CD8-positive, alpha-beta memory T cell (primary cell): ENCODE results near the gene PPP1R3F. TPM values are rescaled to one million over a fixed set of nuclear protein-coding genes. Genes with fewer than 3 reads are reported as not detected.
"Not testable (repeated sequence)": the region's sequence is repeated elsewhere in the genome, so short reads cannot be mapped to it uniquely, and the experiment has no call there.

ENCODE experiments used
- CTCF ChIA-PET: fragments of 350-600 bp; sonication (Branson Sonifier 250); formaldehyde crosslinking; loops from one replicate; lab custom pipeline; 2021; ENCODE audit warnings: antibody characterized with exemption; lab: Charles Lee
- POLR2A ChIA-PET: fragments of 350-600 bp; sonication (Branson Sonifier 250); formaldehyde crosslinking; loops from one replicate; lab custom pipeline; 2021; ENCODE audit warnings: antibody characterized with exemption; lab: Charles Lee
- DNase-seq, 5 donors: peaks; one replicate each; pipeline versions ENCODE4 v3.0.0 to v3.0.0-alpha.2; 2020 to 2022; ENCODE audit warnings: mixed read lengths in 1 of 5
- H3K27ac ChIP-seq: one replicate; pipeline ENCODE4 v1.7.0; 2013; ENCODE audit warnings: low read depth, mild to moderate bottlenecking, low read length, moderate library complexity
- H3K27me3 ChIP-seq: 2 replicates; pipeline ENCODE4 v1.7.0; 2013; ENCODE audit warnings: low read length, mild to moderate bottlenecking; ENCODE audit not compliant: insufficient read depth, poor library complexity, severe bottlenecking
- H3K36me3 ChIP-seq: 2 replicates; pipeline ENCODE4 v1.7.0; 2013; ENCODE audit warnings: mild to moderate bottlenecking, low read length, moderate library complexity; ENCODE audit not compliant: insufficient read depth
- H3K4me1 ChIP-seq: 2 replicates; pipeline ENCODE4 v1.7.0; 2013; ENCODE audit warnings: mild to moderate bottlenecking, low read length, moderate library complexity; ENCODE audit not compliant: insufficient read depth
- H3K4me3 ChIP-seq: 2 replicates; pipeline ENCODE4 v1.7.0; 2013; ENCODE audit warnings: mild to moderate bottlenecking, low read length
- H3K9me3 ChIP-seq: 2 replicates; pipeline ENCODE4 v1.7.0; 2013; ENCODE audit warnings: mild to moderate bottlenecking, low read length
- H3K27ac Mint-ChIP-seq, 8 donors: one replicate each; pipeline ENCODE4 v1.8.0; 2020 to 2021; ENCODE audit warnings: mixed read lengths in 8 of 8, mild to moderate bottlenecking in 6 of 8, inconsistent platforms in 3 of 8, moderate library complexity in 3 of 8
- H3K27me3 Mint-ChIP-seq, 2 donors: one replicate each; pipeline ENCODE4 v1.8.0; 2020 to 2021; ENCODE audit warnings: mixed read lengths in 2 of 2, mild to moderate bottlenecking in 1 of 2, moderate library complexity in 1 of 2
- H3K36me3 Mint-ChIP-seq, 3 donors: one replicate each; pipeline ENCODE4 v1.8.0; 2020 to 2021; ENCODE audit warnings: mixed read lengths in 3 of 3, inconsistent platforms in 1 of 3, mild to moderate bottlenecking in 1 of 3
- H3K4me1 Mint-ChIP-seq, 3 donors: one replicate each; pipeline ENCODE4 v1.8.0; 2020 to 2021; ENCODE audit warnings: mixed read lengths in 3 of 3, inconsistent platforms in 1 of 3, mild to moderate bottlenecking in 1 of 3
- H3K4me3 Mint-ChIP-seq, 7 donors: one replicate each; pipeline ENCODE4 v1.8.0; 2020 to 2021; ENCODE audit warnings: mixed read lengths in 7 of 7, mild to moderate bottlenecking in 6 of 7, moderate library complexity in 4 of 7, inconsistent platforms in 2 of 7
- H3K9me3 Mint-ChIP-seq, 5 donors: one replicate each; pipeline ENCODE4 v1.8.0; 2020 to 2022; ENCODE audit warnings: mixed read lengths in 5 of 5, mild to moderate bottlenecking in 3 of 5, moderate library complexity in 2 of 5, inconsistent platforms in 1 of 5
- polyA plus RNA-seq: library from polyadenylated mRNA; unstranded; fragments of 300-500 nt; fragmentation: Illumina TruSeq; gene quantifications from one replicate; pipeline ENCODE4 v1.2.3, GENCODE V29; 2021
- total RNA-seq, 2 experiments: library from RNA; stranded (reverse); gene quantifications; one replicate each; pipeline ENCODE4 v1.2.3, GENCODE V29; 2021

The PPP1R3F gene
- total and polyA plus RNA-seq, 3 experiments from 2014 or later: 4.5 to 8.1 (median 6.0) TPM

- DNase-seq: no peak
- Mint-ChIP-seq H3K4me3 (no peak overlapping the region), H3K27ac (no peak overlapping the region), H3K27me3 (peaks cover 0 to 10% of the 10 kb centered on the region in 2 donors), H3K9me3 (no peaks in the 10 kb centered on the region), H3K4me1 (peaks cover 12 to 41% (median 17%) of the 10 kb centered on the region in 3 donors), H3K36me3 (no peaks in the 10 kb centered on the region)
- H3K27me3 ChIP-seq: no peaks in the 10 kb centered on the region
- peaks cover 17% of the 10 kb centered on the region for H3K4me1 ChIP-seq
- no peaks in the 10 kb centered on the region for H3K9me3 ChIP-seq
- H3K36me3 ChIP-seq: no peaks in the 10 kb centered on the region
- H3K27ac ChIP-seq: no peak overlapping the region
- ChIA-PET CTCF (interaction anchor here (0.5 to 1.1 kb wide), 3 partner anchors 16 to 85 kb away, joined by 3 to 4 read pairs (median 3); no protein-coding TSS in a partner anchor), POLR2A (no interaction called here)
- H3K4me3 ChIP-seq: no peak overlapping the region
These were observed 23.1 kb downstream of the PPP1R3F start for GRCh38 chrX:49292400-49293362.

GRCh38 chrX:49299293-49299692 is 29.7 kb downstream of the PPP1R3F start:
- H3K27me3 ChIP-seq, POLR2A ChIA-PET, H3K9me3 ChIP-seq, H3K27ac ChIP-seq, H3K4me1 ChIP-seq, H3K36me3 ChIP-seq, H3K4me1 Mint-ChIP-seq, CTCF ChIA-PET, DNase-seq, H3K9me3 Mint-ChIP-seq, H3K27ac Mint-ChIP-seq, H3K36me3 Mint-ChIP-seq, H3K4me3 Mint-ChIP-seq, H3K4me3 ChIP-seq: not testable (repeated sequence)
- peaks cover 0 to 17% of the 10 kb centered on the region in 2 donors for H3K27me3 Mint-ChIP-seq

GRCh38 chrX:49300703-49301102 is 31.1 kb downstream of the PPP1R3F start:
- no peak overlapping the region for H3K27ac ChIP-seq
- H3K9me3 ChIP-seq: no peaks in the 10 kb centered on the region
- ChIA-PET POLR2A (no interaction called here), CTCF (no interaction called here)
- Mint-ChIP-seq H3K9me3 (no peaks in the 10 kb centered on the region), H3K4me3 (no peak overlapping the region), H3K27me3 (peaks cover 0 to 17% of the 10 kb centered on the region in 2 donors), H3K27ac (no peak overlapping the region), H3K4me1 (peaks cover 0 to 9% (median 0%) of the 10 kb centered on the region in 3 donors), H3K36me3 (peaks cover 0 to 2% (median 0%) of the 10 kb centered on the region in 3 donors)
- H3K36me3 ChIP-seq: no peaks in the 10 kb centered on the region
- no peaks in the 10 kb centered on the region for H3K4me1 ChIP-seq
- no peak overlapping the region for H3K4me3 ChIP-seq
- H3K27me3 ChIP-seq: no peaks in the 10 kb centered on the region
- no peak for DNase-seq

GRCh38 chrX:49303346-49303745 is 33.8 kb downstream of the PPP1R3F start, which contains the start of gene GAGE10:
Gene GAGE10 (plus strand): TSS chrX:49303646. CDS start chrX:49304860, 1,214 bp downstream.
- H3K4me3 Mint-ChIP-seq: no peak within 1 kb of the TSS

GRCh38 chrX:49307775-49308174 is 38.2 kb downstream of the PPP1R3F start:
- H3K36me3 Mint-ChIP-seq, H3K27ac ChIP-seq, H3K9me3 Mint-ChIP-seq, H3K36me3 ChIP-seq, DNase-seq, H3K9me3 ChIP-seq, H3K4me3 ChIP-seq, CTCF ChIA-PET, POLR2A ChIA-PET, H3K27me3 Mint-ChIP-seq, H3K27me3 ChIP-seq: not testable (repeated sequence)
- peak overlapping the region in 1 of 8 donors; percentile 15 for H3K27ac Mint-ChIP-seq
- H3K4me1 ChIP-seq: peaks cover 16% of the 10 kb centered on the region
- peak overlapping the region in 4 of 7 donors; percentile 26 to 86 (median 76) for H3K4me3 Mint-ChIP-seq
- H3K4me1 Mint-ChIP-seq: peaks cover 21 to 23% (median 22%) of the 10 kb centered on the region in 3 donors

More at GRCh38 chrX:49303346-49303745, 33.8 kb downstream of the PPP1R3F start, which contains the start of gene GAGE10:
- H3K27ac ChIP-seq: no peak within 1 kb of the TSS
- Mint-ChIP-seq H3K27ac (peak within 1 kb of the TSS in 2 of 8 donors; percentile 31 to 47), H3K27me3 (peaks cover 0 to 18% of the 10 kb centered on the region in 2 donors), H3K36me3 (peaks cover 0 to 2% (median 0%) of the 10 kb centered on the region in 3 donors), H3K9me3 (no peaks in the 10 kb centered on the region), H3K4me1 (peaks cover 0 to 2% (median 1%) of the 10 kb centered on the region in 3 donors)
- no peak for DNase-seq
- no peak within 1 kb of the TSS for H3K4me3 ChIP-seq
- no peaks in the 10 kb centered on the region for H3K27me3 ChIP-seq
- no peaks in the 10 kb centered on the region for H3K4me1 ChIP-seq
- H3K36me3 ChIP-seq: no peaks in the 10 kb centered on the region
- H3K9me3 ChIP-seq: no peaks in the 10 kb centered on the region
- POLR2A ChIA-PET: no interaction called here
- CTCF ChIA-PET: no interaction called here

GRCh38 chrX:49308604-49309269 is 39.1 kb downstream of the PPP1R3F start:
- no peaks in the 10 kb centered on the region for H3K27me3 ChIP-seq
- ChIA-PET CTCF (interaction anchor here (1.0 kb wide), 1 partner anchor 143 kb away, joined by 3 read pairs; no protein-coding TSS in a partner anchor), POLR2A (interaction anchor here (1.0 to 1.7 kb wide), 3 partner anchors 36 to 40 kb away, joined by 3 to 6 read pairs (median 3); no protein-coding TSS in a partner anchor)
- Mint-ChIP-seq H3K36me3 (peaks cover 0 to 6% (median 0%) of the 10 kb centered on the region in 3 donors), H3K4me1 (peaks cover 21 to 23% (median 22%) of the 10 kb centered on the region in 3 donors), H3K27ac (peak overlapping the region; percentile 76 to 97 (median 85)), H3K9me3 (no peaks in the 10 kb centered on the region), H3K4me3 (peak overlapping the region; percentile 73 to 92 (median 86)), H3K27me3 (peaks cover 0 to 7% of the 10 kb centered on the region in 2 donors)
- H3K36me3 ChIP-seq: no peaks in the 10 kb centered on the region
- peak overlapping the region; percentile 38 for H3K27ac ChIP-seq
- peak overlapping the region; percentile 67 for H3K4me3 ChIP-seq
- peak in 3 of 5 donors; percentile 1 to 47 (median 26) for DNase-seq
- no peaks in the 10 kb centered on the region for H3K9me3 ChIP-seq
- peaks cover 16% of the 10 kb centered on the region for H3K4me1 ChIP-seq

GRCh38 chrX:49309401-49309981 is 39.9 kb downstream of the PPP1R3F start:
- H3K27ac ChIP-seq: peak overlapping the region; percentile 38
- peaks cover 0 to 6% (median 0%) of the 10 kb centered on the region in 3 donors for H3K36me3 Mint-ChIP-seq
- ChIA-PET POLR2A (interaction anchor here (0.5 to 1.7 kb wide), 7 partner anchors 9 to 616 kb away, joined by 3 to 7 read pairs (median 4); partner anchors contain the start of gene GRIPAP1), CTCF (interaction anchor here (1.0 kb wide), 2 partner anchors 34 to 143 kb away, joined by 3 read pairs; no protein-coding TSS in a partner anchor)
- peak overlapping the region; percentile 76 to 97 (median 86) for H3K27ac Mint-ChIP-seq
- no peaks in the 10 kb centered on the region for H3K27me3 ChIP-seq
- peaks cover 21 to 23% (median 22%) of the 10 kb centered on the region in 3 donors for H3K4me1 Mint-ChIP-seq
- no peaks in the 10 kb centered on the region for H3K9me3 Mint-ChIP-seq
- H3K4me3 Mint-ChIP-seq: peak overlapping the region; percentile 73 to 92 (median 86)
- peaks cover 16% of the 10 kb centered on the region for H3K4me1 ChIP-seq
- DNase-seq: peak in 3 of 5 donors; percentile 1 to 49 (median 33)
- H3K27me3 Mint-ChIP-seq: peaks cover 0 to 6% of the 10 kb centered on the region in 2 donors
- no peaks in the 10 kb centered on the region for H3K9me3 ChIP-seq
- H3K36me3 ChIP-seq: no peaks in the 10 kb centered on the region
- H3K4me3 ChIP-seq: peak overlapping the region; percentile 67
